Caco-2 (cell line): Measurements from ENCODE around the gene RAB35. TPM values are rescaled to one million over a fixed set of nuclear protein-coding genes. Genes with fewer than 3 reads are reported as not detected.
"Not testable (repeated sequence)": the region's sequence is repeated elsewhere in the genome, so short reads cannot be mapped to it uniquely, and the experiment has no call there.

Experiments used
- BruUV-seq: library from RNA; stranded (reverse); fragments of 400-500 nt; replicated peaks from 2 replicates; lab custom pipeline; 2021; lab: Mats Ljungman, UMichigan
- CTCF ChIA-PET: fragments of 300-600 bp; sonication (Branson Sonifier 250); formaldehyde crosslinking; loops from one replicate; lab custom pipeline; 2022; ENCODE audit warnings: antibody characterized with exemption; lab: Charles Lee
- POLR2A ChIA-PET: fragments of 300-600 bp; sonication (Branson Sonifier 250); formaldehyde crosslinking; loops from one replicate; lab custom pipeline; 2022; ENCODE audit warnings: antibody characterized with exemption; lab: Charles Lee
- DNase-seq, 2 experiments: peaks; one replicate each; pipeline versions ENCODE4 v3.0.0 to v3.0.0-alpha.2; 2020 to 2022
- H3K27me3 ChIP-seq: replicated peaks from 2 replicates; pipeline ENCODE4 v1.6.0; 2011; ENCODE audit warnings: low read length; ENCODE audit not compliant: control insufficient read depth, insufficient read depth
- H3K36me3 ChIP-seq: 2 replicates; pipeline ENCODE4 v1.5.1; 2011; ENCODE audit warnings: low read length; ENCODE audit not compliant: control insufficient read depth, insufficient read depth
- H3K4me1 ChIP-seq: fragments of 250-450 bp; sonication (Bioruptor Pico); 2 replicates; pipeline ENCODE4 v1.5.1; 2020; ENCODE audit warnings: mild to moderate bottlenecking
- H3K4me3 ChIP-seq: 2 replicates; pipeline ENCODE4 v1.5.1; 2011; ENCODE audit warnings: low read depth, mild to moderate bottlenecking, control low read depth, low read length
- H3K9me3 ChIP-seq: fragments of 250-450 bp; sonication (Bioruptor Pico); 2 replicates; pipeline ENCODE4 v1.5.1; 2020; ENCODE audit warnings: mild to moderate bottlenecking, moderate library complexity
- H3K27ac Mint-ChIP-seq: one replicate; pipeline ENCODE4 v1.8.0; 2022; ENCODE audit warnings: mixed read lengths; ENCODE audit not compliant: unreplicated experiment
- H3K27me3 Mint-ChIP-seq: one replicate; pipeline ENCODE4 v1.8.0; 2022; ENCODE audit warnings: mixed read lengths; ENCODE audit not compliant: insufficient read depth, unreplicated experiment
- H3K36me3 Mint-ChIP-seq: one replicate; pipeline ENCODE4 v1.8.0; 2022; ENCODE audit warnings: mild to moderate bottlenecking, mixed read lengths; ENCODE audit not compliant: insufficient read depth, unreplicated experiment
- H3K4me1 Mint-ChIP-seq: one replicate; pipeline ENCODE4 v1.8.0; 2022; ENCODE audit warnings: low read depth, mixed read lengths; ENCODE audit not compliant: unreplicated experiment
- H3K4me3 Mint-ChIP-seq: one replicate; pipeline ENCODE4 v1.8.0; 2022; ENCODE audit warnings: mild to moderate bottlenecking, moderate library complexity, mixed read lengths; ENCODE audit not compliant: unreplicated experiment
- H3K9me3 Mint-ChIP-seq: one replicate; pipeline ENCODE4 v1.8.0; 2022; ENCODE audit warnings: mixed read lengths; ENCODE audit not compliant: unreplicated experiment
- CTCF ChIP-seq, 2 experiments: fragments of 200-600 bp in 1 of 2; IDR thresholded peaks; 1 replicate in 1 of 2; 2 replicates in 1 of 2; pipeline versions ENCODE4 v1.5.1 to v1.8.0; 2011 to 2022; ENCODE audit warnings: antibody characterized with exemption in 1 of 2, control low read depth in 1 of 2, inconsistent platforms in 1 of 2, low read depth in 1 of 2, low read length in 1 of 2, mild to moderate bottlenecking in 1 of 2, moderate library complexity in 1 of 2; ENCODE audit not compliant: insufficient read depth in 1 of 2, severe bottlenecking in 1 of 2, unreplicated experiment in 1 of 2
- intact Hi-C: fragments of 100-400 bp; cut with micrococcal nuclease; formaldehyde crosslinking; loops from one replicate; pipeline ENCODE4 v1.10.0; 2022; ENCODE audit not compliant: unreplicated experiment
- microRNA-seq: library from miRNA; unstranded; fragments of <30 nt; microRNA quantifications from one replicate; pipeline ENCODE4 v1.2.0, GENCODE V29; 2022
- total RNA-seq: library from RNA; stranded (reverse); gene quantifications from 2 replicates; pipeline ENCODE4 v1.2.3, GENCODE V29; 2022

RAB35 gene
- total RNA-seq, 1 experiment from 2014 or later: 72.0 TPM

DNA sequence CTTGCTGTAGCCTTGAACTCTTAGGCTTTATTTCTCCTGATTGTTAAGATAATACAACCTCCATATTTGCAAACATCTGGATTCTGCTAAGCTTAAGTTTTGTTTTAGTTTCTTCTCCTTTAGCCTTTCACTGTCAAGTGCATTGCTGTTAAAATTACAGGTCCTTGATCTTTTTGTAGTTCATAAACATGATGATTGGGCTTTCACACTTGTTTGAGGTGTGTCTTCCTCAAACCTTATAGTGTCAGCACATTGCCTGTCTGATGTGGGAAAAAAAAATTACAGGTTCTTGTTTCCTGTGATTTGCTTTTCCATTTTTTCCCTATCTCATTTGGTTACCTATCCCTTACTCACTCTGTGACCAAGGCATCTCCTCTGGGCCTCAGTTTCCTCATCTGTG is 68.3 kb downstream of the RAB35 start:
- H3K4me3 ChIP-seq: no peak overlapping the region
- Mint-ChIP-seq H3K4me3 (no peak overlapping the region), H3K4me1 (no peaks in the 10 kb centered on the region), H3K27ac (no peak overlapping the region), H3K27me3 (no peaks in the 10 kb centered on the region), H3K36me3 (no peaks in the 10 kb centered on the region), H3K9me3 (peaks cover 11% of the 10 kb centered on the region)
- no peaks in the 10 kb centered on the region for H3K36me3 ChIP-seq
- ChIA-PET POLR2A (no interaction called here), CTCF (no interaction called here)
- intact Hi-C loops: loop anchor here (5.0 kb wide), 1 partner anchor 39 kb away; no protein-coding TSS in a partner anchor
- H3K4me1 ChIP-seq: peaks cover 5% of the 10 kb centered on the region; the same call in 1 of the 2 replicates
- TF ChIP-seq CTCF (IDR thresholded peaks at IDR 0.05; ENCODE audit: insufficient read depth in 1 of 2, low read depth in 1 of 2, low read length in 1 of 2, severe bottlenecking in 1 of 2, unreplicated experiment in 1 of 2): no peak
- no TSS peak for BruUV-seq
- H3K27me3 ChIP-seq: no peaks in the 10 kb centered on the region
- 0 out of 2 replicates have a peak, but pooled peaks cover 5% of the 10 kb centered on the region for H3K9me3 ChIP-seq
- DNase-seq: no peak

- H3K4me1 ChIP-seq: peaks cover 5% of the 10 kb centered on the region; the same call in 1 of the 2 replicates
- no peak for DNase-seq
- no peaks in the 10 kb centered on the region for H3K27me3 ChIP-seq
- no TSS peak for BruUV-seq
- no peak overlapping the region for H3K4me3 ChIP-seq
- Mint-ChIP-seq H3K27me3 (no peaks in the 10 kb centered on the region), H3K27ac (no peak overlapping the region), H3K9me3 (peaks cover 5% of the 10 kb centered on the region), H3K4me1 (peaks cover 2% of the 10 kb centered on the region), H3K36me3 (no peaks in the 10 kb centered on the region), H3K4me3 (no peak overlapping the region)
- ChIA-PET POLR2A (no interaction called here), CTCF (no interaction called here)
- 0 out of 2 replicates have a peak, but pooled peaks cover 5% of the 10 kb centered on the region for H3K9me3 ChIP-seq
- intact Hi-C loops: loop anchor here (5.0 kb wide), 1 partner anchor 40 kb away; no protein-coding TSS in a partner anchor
- no peak for TF ChIP-seq CTCF (IDR thresholded peaks at IDR 0.05; ENCODE audit: insufficient read depth in 1 of 2, low read depth in 1 of 2, low read length in 1 of 2, severe bottlenecking in 1 of 2, unreplicated experiment in 1 of 2)
- no peaks in the 10 kb centered on the region for H3K36me3 ChIP-seq
Measured at GRCh38 chr12:120047072-120047471, 69.5 kb downstream of the RAB35 start.

DNA sequence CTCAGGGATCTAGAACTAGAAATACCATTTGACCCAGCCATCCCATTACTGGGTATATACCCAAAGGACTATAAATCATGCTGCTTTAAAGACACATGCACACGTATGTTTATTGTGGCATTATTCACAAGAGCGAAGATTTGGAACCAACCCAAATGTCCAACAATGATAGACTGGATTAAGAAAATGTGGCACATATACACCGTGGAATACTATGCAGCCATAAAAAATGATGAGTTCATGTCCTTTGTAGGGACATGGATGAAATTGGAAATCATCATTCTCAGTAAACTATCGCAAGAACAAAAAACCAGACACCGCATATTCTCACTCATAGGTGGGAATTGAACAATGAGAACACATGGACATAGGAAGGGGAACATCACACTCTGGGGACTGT is 71.2 kb downstream of the RAB35 start:
- H3K36me3 Mint-ChIP-seq, H3K9me3 ChIP-seq, H3K36me3 ChIP-seq, H3K27me3 Mint-ChIP-seq, DNase-seq, H3K4me3 ChIP-seq, CTCF ChIA-PET, H3K4me3 Mint-ChIP-seq, H3K27me3 ChIP-seq, H3K9me3 Mint-ChIP-seq, H3K27ac Mint-ChIP-seq, POLR2A ChIA-PET, H3K4me1 ChIP-seq, BruUV-seq: not testable (repeated sequence)
- peaks cover 15% of the 10 kb centered on the region for H3K4me1 Mint-ChIP-seq
- intact Hi-C loops: loop anchor here (5.0 kb wide), 1 partner anchor 42 kb away; no protein-coding TSS in a partner anchor

Small RNA genes lying within 50 kb of the gene (microRNA-seq; reads per million reads assigned to microRNA genes)
- 3.9 reads per million, percentile 25 among the genes with 10 or more reads in this experiment for gene MIR4498

Other genes starting within 250 kb of the RAB35 start
- 55.9 and 62.3 TPM in 2 replicates for gene CIT, start 239.4 kb downstream of the RAB35 start, total RNA-seq
- 10.8 and 14.2 TPM in 2 replicates for gene BICDL1, start 127.5 kb downstream of the RAB35 start, total RNA-seq
- 154 and 171 TPM in 2 replicates for gene GCN1, start 78.0 kb upstream of the RAB35 start, total RNA-seq
- gene RPLP0, start 84.4 kb upstream of the RAB35 start, total RNA-seq: 2,379 and 2,383 TPM in 2 replicates
- 150 and 162 TPM in 2 replicates for gene PXN, start 149.0 kb upstream of the RAB35 start, total RNA-seq
- 3,944 and 3,946 TPM in 2 replicates for gene RNU4-2, start 175.2 kb upstream of the RAB35 start, total RNA-seq
- gene RNU4-1, start 176.5 kb upstream of the RAB35 start, total RNA-seq: 3,380 and 3,645 TPM in 2 replicates
- 2.1 and 3.6 TPM in 2 replicates for gene SIRT4, start 185.6 kb upstream of the RAB35 start, total RNA-seq
- gene PLA2G1B, start 211.0 kb upstream of the RAB35 start, total RNA-seq: not detected in 2 replicates